H1 (cell line): Measurements from ENCODE around the gene TOR4A. TPM values are rescaled to one million over a fixed set of nuclear protein-coding genes. Genes with fewer than 3 reads are reported as not detected.

Experiments
- CTCF ChIA-PET: fragments of 300-600 bp; sonication (Branson Sonifier 250); formaldehyde crosslinking; loops from one replicate; lab custom pipeline; 2021; ENCODE audit not compliant: partially characterized antibody; lab: Charles Lee
- POLR2A ChIA-PET: fragments of 300-600 bp; sonication (Branson Sonifier 250); formaldehyde crosslinking; loops from one replicate; lab custom pipeline; 2021; ENCODE audit warnings: inconsistent platforms; ENCODE audit not compliant: partially characterized antibody; lab: Charles Lee
- DNase-seq, 2 experiments: peaks; one replicate each; pipeline versions ENCODE4 v3.0.0 to v3.0.0-alpha.2; 2010 to 2022; ENCODE audit warnings: low spot score in 2 of 2, low read depth in 1 of 2, mixed read lengths in 1 of 2
- FAIRE-seq: peaks from 2 replicates; lab custom pipeline; 2011; peaks lifted over from hg19 to GRCh38; lab: Jason Lieb, UNC
- H2AFZ ChIP-seq: 2 replicates; pipeline ENCODE4 v1.8.1; 2012; ENCODE audit warnings: low read length, inconsistent platforms
- H2AK5ac ChIP-seq: 2 replicates; pipeline ENCODE4 v1.6.1; 2013; ENCODE audit warnings: low read depth, low read length
- H2BK120ac ChIP-seq: replicated peaks from 2 replicates; pipeline ENCODE3; 2013; ENCODE audit warnings: low read depth, low read length, inconsistent platforms
- H2BK12ac ChIP-seq: 2 replicates; pipeline ENCODE4 v1.6.1; 2013; ENCODE audit warnings: low read depth, low read length
- H2BK15ac ChIP-seq: 2 replicates; pipeline ENCODE4 v1.6.1; 2013; ENCODE audit warnings: low read length
- H2BK20ac ChIP-seq: 2 replicates; pipeline ENCODE4 v1.6.1; 2013; ENCODE audit warnings: low read length
- H2BK5ac ChIP-seq: 2 replicates; pipeline ENCODE4 v1.6.1; 2013; ENCODE audit warnings: low read depth, low read length
- H3K14ac ChIP-seq: 2 replicates; pipeline ENCODE4 v1.6.1; 2013; ENCODE audit warnings: inconsistent platforms; ENCODE audit not compliant: insufficient read length
- H3K18ac ChIP-seq: 2 replicates; pipeline ENCODE4 v1.6.1; 2013; ENCODE audit warnings: low read length; ENCODE audit errors: extremely low read depth
- H3K23ac ChIP-seq: 2 replicates; pipeline ENCODE4 v1.6.1; 2013; ENCODE audit warnings: inconsistent platforms; ENCODE audit not compliant: insufficient read length
- H3K23me2 ChIP-seq: 2 replicates; pipeline ENCODE4 v1.6.1; 2013; ENCODE audit warnings: low read depth, low read length
- H3K27ac ChIP-seq: 2 replicates; pipeline ENCODE4 v1.6.1; 2011; ENCODE audit warnings: low read depth, low read length, inconsistent platforms
- H3K27me3 ChIP-seq, 4 experiments: replicated peaks in 1 of 4; 1 replicate in 1 of 4; 2 replicates in 3 of 4; pipeline versions ENCODE4 v1.6.1 to v1.8.1; 2011 to 2013; ENCODE audit warnings: low read length in 3 of 4, mild to moderate bottlenecking in 3 of 4, inconsistent platforms in 2 of 4, mixed read lengths in 2 of 4, moderate library complexity in 1 of 4; ENCODE audit not compliant: control insufficient read depth in 3 of 4, insufficient read depth in 3 of 4; ENCODE audit errors: extremely low read depth in 1 of 4
- H3K36me3 ChIP-seq, 4 experiments: 2 replicates each; pipeline versions ENCODE4 v1.6.1 to v1.8.1; 2011 to 2013; ENCODE audit warnings: mild to moderate bottlenecking in 4 of 4, low read length in 3 of 4, moderate library complexity in 2 of 4, control low read depth in 1 of 4, inconsistent platforms in 1 of 4; ENCODE audit not compliant: insufficient read depth in 4 of 4, control insufficient read depth in 2 of 4
- H3K4ac ChIP-seq: replicated peaks from 2 replicates; pipeline ENCODE3; 2013; ENCODE audit warnings: low read length, low read depth, mixed read lengths, inconsistent platforms; ENCODE audit not compliant: insufficient read length
- H3K4me1 ChIP-seq, 4 experiments: replicated peaks in 1 of 4; 1 replicate in 1 of 4; 2 replicates in 3 of 4; pipeline versions ENCODE4 v1.6.1 to v1.8.1; 2011 to 2013; ENCODE audit warnings: low read length in 3 of 4, inconsistent platforms in 2 of 4, mixed read lengths in 1 of 4; ENCODE audit not compliant: insufficient read depth in 4 of 4, control insufficient read depth in 3 of 4
- H3K4me2 ChIP-seq, 2 experiments: 2 replicates each; pipeline versions ENCODE4 v1.6.1 to v1.8.1; 2011 to 2013; ENCODE audit warnings: low read depth in 2 of 2, low read length in 2 of 2, control low read depth in 1 of 2, inconsistent platforms in 1 of 2, mild to moderate bottlenecking in 1 of 2; ENCODE audit not compliant: insufficient read depth in 1 of 2
- H3K4me3 ChIP-seq, 4 experiments: fragments of 200-600, 300-600 bp in 1 of 4; sonication (generic), shearing (Covaris generic), sonication (Bioruptor Twin) in 1 of 4; 2 replicates each; pipeline versions ENCODE4 v1.5.1 to v1.8.1; 2011 to 2016; ENCODE audit warnings: low read length in 4 of 4, low read depth in 3 of 4, control low read depth in 2 of 4, inconsistent platforms in 2 of 4, mild to moderate bottlenecking in 2 of 4, mixed read lengths in 1 of 4, moderate library complexity in 1 of 4; ENCODE audit not compliant: insufficient read depth in 2 of 4; ENCODE audit errors: extremely low read depth in 1 of 4
- H3K56ac ChIP-seq: replicated peaks from 2 replicates; pipeline ENCODE3; 2013; ENCODE audit warnings: low read depth, mild to moderate bottlenecking, mixed read lengths, low read length, inconsistent platforms; ENCODE audit not compliant: insufficient read length
- H3K79me1 ChIP-seq: 2 replicates; pipeline ENCODE4 v1.6.1; 2013; ENCODE audit warnings: low read depth, low read length, control low read depth
- H3K79me2 ChIP-seq, 2 experiments: 2 replicates each; pipeline versions ENCODE4 v1.6.1 to v1.8.1; 2012 to 2013; ENCODE audit warnings: low read length in 2 of 2, mild to moderate bottlenecking in 2 of 2, inconsistent platforms in 1 of 2; ENCODE audit not compliant: insufficient read depth in 2 of 2, control insufficient read depth in 1 of 2
- H3K9ac ChIP-seq, 4 experiments: replicated peaks in 1 of 4; 1 replicate in 1 of 4; 2 replicates in 3 of 4; pipeline versions ENCODE4 v1.6.1 to v1.8.1; 2011 to 2013; ENCODE audit warnings: low read depth in 3 of 4, low read length in 3 of 4, control low read depth in 2 of 4, mild to moderate bottlenecking in 2 of 4, moderate library complexity in 2 of 4, inconsistent platforms in 1 of 4; ENCODE audit errors: extremely low read depth in 1 of 4
- H3K9me3 ChIP-seq, 2 experiments: 2 replicates each; pipeline versions ENCODE4 v1.6.1 to v1.8.1; 2012 to 2013; ENCODE audit warnings: mild to moderate bottlenecking in 2 of 2, moderate library complexity in 2 of 2, control low read depth in 1 of 2, inconsistent platforms in 1 of 2, low read depth in 1 of 2, low read length in 1 of 2, mixed read lengths in 1 of 2; ENCODE audit not compliant: insufficient read depth in 2 of 2
- H4K20me1 ChIP-seq, 2 experiments: replicated peaks in 1 of 2; 2 replicates each; pipeline versions ENCODE3 to v1.8.1; 2011 to 2013; ENCODE audit warnings: inconsistent platforms in 2 of 2, low read length in 2 of 2, mild to moderate bottlenecking in 1 of 2; ENCODE audit not compliant: insufficient read depth in 2 of 2, control insufficient read depth in 1 of 2
- H4K5ac ChIP-seq: 2 replicates; pipeline ENCODE4 v1.6.1; 2013; ENCODE audit warnings: low read length, low read depth, mixed read lengths, inconsistent platforms; ENCODE audit not compliant: insufficient read length
- H4K8ac ChIP-seq: 2 replicates; pipeline ENCODE4 v1.8.0; 2013; ENCODE audit warnings: mild to moderate bottlenecking, moderate library complexity, low read length, inconsistent platforms; ENCODE audit not compliant: insufficient read depth; ENCODE audit errors: extremely low read depth
- H4K91ac ChIP-seq: replicated peaks from 2 replicates; pipeline ENCODE3; 2013; ENCODE audit warnings: low read length, mixed read lengths, inconsistent platforms; ENCODE audit not compliant: insufficient read length
- ASH2L ChIP-seq: fragments of 200-600, 300-600 bp; sonication (generic); IDR thresholded peaks from one replicate; pipeline ENCODE4 v1.7.1; 2017; ENCODE audit warnings: low read length
- CREB1 ChIP-seq: IDR thresholded peaks from 2 replicates; pipeline ENCODE4 v1.6.1; 2012; ENCODE audit warnings: inconsistent platforms
- GABPA ChIP-seq: IDR thresholded peaks from 2 replicates; pipeline ENCODE4 v1.6.1; 2011; ENCODE audit warnings: mild to moderate bottlenecking, low read length, moderate library complexity, borderline replicate concordance; ENCODE audit not compliant: insufficient read depth
- KDM5A ChIP-seq: fragments of 200-600 bp; IDR thresholded peaks from 2 replicates; pipeline ENCODE4 v1.7.1; 2012; ENCODE audit warnings: mild to moderate bottlenecking, low read length, inconsistent platforms, mixed read lengths
- RBBP5 ChIP-seq: IDR thresholded peaks from 2 replicates; pipeline ENCODE4 v1.7.1; 2012; ENCODE audit warnings: low read depth, mild to moderate bottlenecking, inconsistent platforms, low read length, moderate library complexity, borderline replicate concordance
- RFX5 ChIP-seq: IDR thresholded peaks from 2 replicates; pipeline ENCODE4 v1.6.1; 2011; ENCODE audit warnings: low read depth, low read length, improper control_type of control experiment, borderline replicate concordance
- SP2 ChIP-seq: IDR thresholded peaks from 2 replicates; pipeline ENCODE4 v1.6.1; 2012; ENCODE audit warnings: mild to moderate bottlenecking, low read length, inconsistent platforms
- SUZ12 ChIP-seq: fragments of 200-600 bp; sonication (generic); IDR thresholded peaks from 2 replicates; pipeline ENCODE4 v1.6.1; 2012; ENCODE audit warnings: mild to moderate bottlenecking, inconsistent platforms, low read length, moderate library complexity, mixed read lengths
- TAF1 ChIP-seq: IDR thresholded peaks from 2 replicates; pipeline ENCODE4 v1.6.1; 2011; ENCODE audit warnings: mild to moderate bottlenecking, low read depth, low read length
- TEAD4 ChIP-seq: IDR thresholded peaks from 2 replicates; pipeline ENCODE4 v1.6.1; 2012; ENCODE audit warnings: low read depth, low read length, inconsistent platforms, mixed read lengths
- WGBS, 2 experiments: shearing (Covaris generic) in 1 of 2; methylation state at CpG; one replicate each; pipeline versions ENCODE4 v1.1.6 to v1.1.7; 2013 to 2015; ENCODE audit warnings: low lambda C conversion rate in 2 of 2, mixed read lengths in 2 of 2, inconsistent platforms in 1 of 2, low coverage in 1 of 2, missing lambda C conversion rate in 1 of 2; ENCODE audit not compliant: insufficient replicate concordance in 2 of 2, insufficient coverage in 1 of 2, insufficient read length in 1 of 2; ENCODE audit errors: extremely low coverage in 1 of 2, missing lambda C conversion rate in 1 of 2; 5-methylcytosine and 5-hydroxymethylcytosine counted together
- polyA plus RNA-seq, 7 experiments: library from polyadenylated mRNA; depleted of rRNA in 3 of 7; stranded (reverse) in 5 of 7; unstranded in 2 of 7; fragments of >200 nt in 5 of 7; fragments of 200-250 nt in 2 of 7; gene quantifications; 1 replicate in 5 of 7; 2 replicates in 1 of 7; 4 replicates in 1 of 7; pipeline versions ENCODE4 v1.2.1 to v1.2.3, GENCODE V29; 2011 to 2013; ENCODE audit warnings: missing spikeins in 2 of 7, mixed read lengths in 2 of 7
- total RNA-seq: library from RNA; stranded (reverse); fragmentation: NEBNext Ultra II Directional; extraction: Animal tissue kit (Norgen Biotek cat#: 25700); gene quantifications from 2 replicates; pipeline ENCODE4 v1.2.1, GENCODE V29; 2021
- TF ChIP-seq, protein P1 (sequence below), 3 experiments: IDR thresholded peaks; 1 replicate in 2 of 3; 2 replicates in 1 of 3; pipeline versions ENCODE4 v1.5.1 to v1.6.1; 2011; ENCODE audit warnings: low read length in 3 of 3, mild to moderate bottlenecking in 3 of 3, inconsistent platforms in 2 of 3, low read depth in 1 of 3, moderate library complexity in 1 of 3; ENCODE audit not compliant: insufficient read depth in 1 of 3; ENCODE audit errors: control extremely low read depth in 1 of 3

Gene TOR4A
- total and polyA plus RNA-seq, 2 of the 8 experiments (the other 6 are each of a cell fraction or from before 2014, with no cell fraction given): 8.4 to 9.3 TPM

DNA sequence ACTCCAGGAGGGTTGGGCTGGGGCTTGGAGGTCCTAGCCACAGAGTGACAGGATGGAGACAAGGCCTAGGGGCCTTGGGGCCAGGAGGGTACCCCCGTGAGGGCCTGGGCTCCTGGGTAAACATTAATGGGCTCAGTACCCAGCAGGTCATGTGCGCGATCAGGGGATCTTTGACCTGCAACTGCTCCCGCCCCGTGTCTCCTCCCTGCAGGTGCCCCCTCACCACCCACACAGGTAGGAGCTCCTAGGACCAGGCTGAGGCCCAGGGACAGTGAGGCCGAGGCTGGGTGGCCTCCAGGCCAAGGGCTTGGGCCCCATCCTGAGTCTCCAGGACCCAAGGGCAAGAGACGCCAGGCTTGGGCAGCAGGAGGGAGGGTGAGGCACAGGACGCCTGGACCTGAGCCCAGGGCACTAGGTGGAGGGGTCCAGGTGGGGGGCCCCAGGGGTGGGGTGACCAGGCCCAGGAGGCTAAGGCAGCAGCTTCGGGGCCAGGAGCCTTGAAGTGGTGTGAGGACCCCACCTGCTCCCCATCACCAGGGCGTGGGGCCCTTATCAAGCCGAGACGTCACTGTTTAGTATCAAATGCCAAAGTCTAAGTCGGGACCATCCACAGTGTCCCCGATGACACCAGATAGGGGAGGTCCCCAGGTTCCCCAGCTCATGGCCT, 46.7 kb upstream of the TOR4A start, which contains the start of gene SLC34A3:
TSS of gene SLC34A3 (plus strand) at position 197 of the 667 bp plus-strand sequence. CDS start 802 bp downstream, outside the sequence.
- H3K18ac ChIP-seq: no peak within 1 kb of the TSS
- H3K14ac ChIP-seq: no peak within 1 kb of the TSS
- H3K4me2 ChIP-seq: no peak within 1 kb of the TSS
- peaks cover 0 to 1% of the 10 kb centered on the region in 2 experiments for H4K20me1 ChIP-seq
- no peak within 1 kb of the TSS for H2BK120ac ChIP-seq
- no peak within 1 kb of the TSS for H3K23ac ChIP-seq
- H2BK12ac ChIP-seq: no peak within 1 kb of the TSS
- no peak within 1 kb of the TSS for H3K4ac ChIP-seq
- H4K5ac ChIP-seq: no peak within 1 kb of the TSS
- no peak within 1 kb of the TSS for H2BK20ac ChIP-seq
- H3K23me2 ChIP-seq: no peaks in the 10 kb centered on the region
- no peaks in the 10 kb centered on the region; a peak in 1 of 7 replicates for H3K27me3 ChIP-seq
- H3K79me1 ChIP-seq: no peaks in the 10 kb centered on the region
- 89% methylated on average over 3 of the region's 14 CpGs; no CpG with 5 or more reads in 1 of the 2 experiments for WGBS, 2 experiments
- ChIA-PET CTCF (interaction anchor here (0.8 to 20.2 kb wide), 5 partner anchors 11 to 201 kb away, joined by 3 to 204 read pairs (median 5); partner anchors contain the start of genes ANAPC2 and SSNA1), POLR2A (interaction anchor here (0.7 to 69.9 kb wide), 4 partner anchors 17 to 30 kb away, joined by 3 to 1462 read pairs (median 6); partner anchors contain the start of genes NELFB, STPG3, TOR4A and TPRN)
- H2BK5ac ChIP-seq: no peak within 1 kb of the TSS
- no peak within 1 kb of the TSS for H4K91ac ChIP-seq
- H4K8ac ChIP-seq: peak within 1 kb of the TSS; percentile 71
- H3K9me3 ChIP-seq: no peaks in the 10 kb centered on the region
- H2AK5ac ChIP-seq: no peak within 1 kb of the TSS
- DNase-seq (no peak), FAIRE-seq (no peak)
- no peaks in the 10 kb centered on the region for H3K36me3 ChIP-seq
- no peak within 1 kb of the TSS for H3K27ac ChIP-seq
- H2BK15ac ChIP-seq: no peak within 1 kb of the TSS
- H3K9ac ChIP-seq: no peak within 1 kb of the TSS
- H3K79me2 ChIP-seq: no peaks in the 10 kb centered on the region
- H3K56ac ChIP-seq: no peak within 1 kb of the TSS
- H2AFZ ChIP-seq: no peak within 1 kb of the TSS
- H3K4me3 ChIP-seq: no peak within 1 kb of the TSS
- peaks cover 0 to 13% (median 2%) of the 10 kb centered on the region in 4 experiments; a peak in 5 of 7 replicates for H3K4me1 ChIP-seq
- TF ChIP-seq SUZ12 (no peak), RBBP5 (no peak), SP2 (no peak), CREB1 (no peak), RFX5 (no peak), GABPA (no peak), TAF1 (no peak), KDM5A (no peak), TEAD4 (no peak), ASH2L (no peak)
- TF ChIP-seq, protein P1, sequence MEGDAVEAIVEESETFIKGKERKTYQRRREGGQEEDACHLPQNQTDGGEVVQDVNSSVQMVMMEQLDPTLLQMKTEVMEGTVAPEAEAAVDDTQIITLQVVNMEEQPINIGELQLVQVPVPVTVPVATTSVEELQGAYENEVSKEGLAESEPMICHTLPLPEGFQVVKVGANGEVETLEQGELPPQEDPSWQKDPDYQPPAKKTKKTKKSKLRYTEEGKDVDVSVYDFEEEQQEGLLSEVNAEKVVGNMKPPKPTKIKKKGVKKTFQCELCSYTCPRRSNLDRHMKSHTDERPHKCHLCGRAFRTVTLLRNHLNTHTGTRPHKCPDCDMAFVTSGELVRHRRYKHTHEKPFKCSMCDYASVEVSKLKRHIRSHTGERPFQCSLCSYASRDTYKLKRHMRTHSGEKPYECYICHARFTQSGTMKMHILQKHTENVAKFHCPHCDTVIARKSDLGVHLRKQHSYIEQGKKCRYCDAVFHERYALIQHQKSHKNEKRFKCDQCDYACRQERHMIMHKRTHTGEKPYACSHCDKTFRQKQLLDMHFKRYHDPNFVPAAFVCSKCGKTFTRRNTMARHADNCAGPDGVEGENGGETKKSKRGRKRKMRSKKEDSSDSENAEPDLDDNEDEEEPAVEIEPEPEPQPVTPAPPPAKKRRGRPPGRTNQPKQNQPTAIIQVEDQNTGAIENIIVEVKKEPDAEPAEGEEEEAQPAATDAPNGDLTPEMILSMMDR (IDR thresholded peaks at IDR 0.05; ENCODE audit: control extremely low read depth in 1 of 3, insufficient read depth in 1 of 3, low read depth in 1 of 3, low read length in 3 of 3): no peak
